HG03175 (cell line): Measurements from ENCODE around the gene SLC35F2.
"Not testable (repeated sequence)": the region's sequence is repeated elsewhere in the genome, so short reads cannot be mapped to it uniquely, and the experiment has no call there.

Source experiments
- ATAC-seq: cut with Tn5 transposase; IDR thresholded peaks from one replicate; pipeline ENCODE4 v1.9.1; 2021; ENCODE audit warnings: mild to moderate bottlenecking, moderate library complexity; ENCODE audit not compliant: unreplicated experiment

The SLC35F2 gene

GRCh38 chr11:107858217-107859070, at the start of gene SLC35F2:
SLC35F2 (minus strand) TSS chr11:107858787; CDS start chr11:107858767, 20 bp downstream.
- ATAC-seq: peak; percentile 93

GRCh38 chr11:107908211-107908610, 49.6 kb upstream of the SLC35F2 start:
- no peak for ATAC-seq

- peak; percentile 66 for ATAC-seq
Observed at GRCh38 chr11:107898270-107898669, 39.7 kb upstream of the SLC35F2 start.

GRCh38 chr11:107882095-107882820, 23.7 kb upstream of the SLC35F2 start:
- no peak for ATAC-seq

- ATAC-seq: not testable (repeated sequence)
Observed at GRCh38 chr11:107881471-107881870, 22.9 kb upstream of the SLC35F2 start.

- no peak for ATAC-seq
Observed at GRCh38 chr11:107876141-107876540, 17.6 kb upstream of the SLC35F2 start.

GRCh38 chr11:107864591-107864990, 6.0 kb upstream of the SLC35F2 start:
- no peak for ATAC-seq

GRCh38 chr11:107860688-107861087, 2.1 kb upstream of the SLC35F2 start:
- no peak for ATAC-seq

- not testable (repeated sequence) for ATAC-seq
Observed at GRCh38 chr11:107860240-107860620, 1.6 kb upstream of the SLC35F2 start.

GRCh38 chr11:107859459-107860239, 1.1 kb upstream of the SLC35F2 start:
- no peak for ATAC-seq

GRCh38 chr11:107857550-107858216, 904 bp downstream of the SLC35F2 start:
- no peak for ATAC-seq

- ATAC-seq: no peak
Observed at GRCh38 chr11:107856981-107857517, 1.5 kb downstream of the SLC35F2 start.

- ATAC-seq: no peak
Observed at GRCh38 chr11:107856180-107856980, 2.2 kb downstream of the SLC35F2 start.

- no peak for ATAC-seq
Observed at GRCh38 chr11:107853070-107853469, 5.5 kb downstream of the SLC35F2 start.

GRCh38 chr11:107851704-107852310, 6.8 kb downstream of the SLC35F2 start:
- ATAC-seq: no peak

GRCh38 chr11:107849790-107850189, 8.8 kb downstream of the SLC35F2 start:
- ATAC-seq: no peak

- ATAC-seq: no peak
Observed at GRCh38 chr11:107848345-107848744, 10.2 kb downstream of the SLC35F2 start.

GRCh38 chr11:107847184-107847583, 11.4 kb downstream of the SLC35F2 start:
- ATAC-seq: no peak

- no peak for ATAC-seq
Observed at GRCh38 chr11:107844041-107844440, 14.5 kb downstream of the SLC35F2 start.
